Muscle of arm (tissue), 12 donors: ENCODE data around the gene DENND6B. TPM values are rescaled to one million over a fixed set of nuclear protein-coding genes. Genes with fewer than 3 reads are reported as not detected.

Experiments used
- polyA plus RNA-seq, 12 donors: library from polyadenylated mRNA; unstranded; fragments of 120-200 nt; gene quantifications; one replicate each; pipeline ENCODE4 v1.2.1, GENCODE V29; 2013; ENCODE audit not compliant: insufficient read length in 12 of 12

Gene DENND6B
- polyA plus RNA-seq, 12 donors: 4.0 to 11.9 (median 4.4) TPM; not detected in 2

Other genes with a start within 250 kb of the DENND6B start
- gene MLC1, start 241.6 kb downstream of the DENND6B start, polyA plus RNA-seq: 1 to 10 TPM in 4 of 12 donors, under 1 TPM in 6, not detected in 2; 0.59 to 3.3 (median 0.93) TPM
- under 1 TPM in 9 of 12 donors, not detected in 3; 0.10 to 0.73 (median 0.49) TPM for gene MOV10L1, start 237.0 kb downstream of the DENND6B start, polyA plus RNA-seq
- gene PANX2, start 156.3 kb downstream of the DENND6B start, polyA plus RNA-seq: under 1 TPM in 7 of 12 donors, not detected in 5; 0.05 to 0.43 (median 0.16) TPM
- 10 to 100 TPM in 11 of 12 donors, not detected in 1; 13.4 to 21.8 (median 15.0) TPM for gene TRABD, start 141.1 kb downstream of the DENND6B start, polyA plus RNA-seq
- 10 to 100 TPM in 7 of 12 donors, 1 to 10 TPM in 4, not detected in 1; 7.9 to 18.4 (median 10.6) TPM for gene SELENOO, start 126.0 kb downstream of the DENND6B start, polyA plus RNA-seq
- 10 to 100 TPM in 11 of 12 donors, not detected in 1; 18.2 to 36.0 (median 28.9) TPM for gene TUBGCP6, start 82.0 kb downstream of the DENND6B start, polyA plus RNA-seq
- 10 to 100 TPM in 11 of 12 donors, not detected in 1; 10.6 to 40.6 (median 13.2) TPM for gene HDAC10, start 75.7 kb downstream of the DENND6B start, polyA plus RNA-seq
- 100 to 1,000 TPM in 1 of 12 donors, 10 to 100 TPM in 10, 1 to 10 TPM in 1; 9.0 to 156 (median 18.0) TPM for gene MAPK12, start 65.3 kb downstream of the DENND6B start, polyA plus RNA-seq
- gene MAPK11, start 56.6 kb downstream of the DENND6B start, polyA plus RNA-seq: 1 to 10 TPM in 11 of 12 donors, not detected in 1; 4.4 to 7.4 (median 5.5) TPM
- gene PLXNB2, start 19.4 kb downstream of the DENND6B start, polyA plus RNA-seq: 100 to 1,000 TPM in 3 of 12 donors, 10 to 100 TPM in 8, not detected in 1; 67.3 to 124 (median 74.3) TPM
- gene PPP6R2, start 16.3 kb upstream of the DENND6B start, polyA plus RNA-seq: 10 to 100 TPM in 11 of 12 donors, not detected in 1; 23.5 to 43.1 (median 30.7) TPM
- 10 to 100 TPM in 11 of 12 donors, not detected in 1; 28.1 to 48.3 (median 35.0) TPM for gene SBF1, start 148.0 kb upstream of the DENND6B start, polyA plus RNA-seq
- 1 to 10 TPM in 1 of 12 donors, under 1 TPM in 9, not detected in 2; 0.16 to 1.6 (median 0.34) TPM for gene ADM2, start 154.5 kb upstream of the DENND6B start, polyA plus RNA-seq
- gene MIOX, start 159.8 kb upstream of the DENND6B start, polyA plus RNA-seq: under 1 TPM in 3 of 12 donors, not detected in 9; 0.16 to 0.20 (median 0.18) TPM
- gene LMF2, start 180.7 kb upstream of the DENND6B start, polyA plus RNA-seq: 10 to 100 TPM in 11 of 12 donors, not detected in 1; 26.3 to 67.1 (median 33.1) TPM
- gene NCAPH2, start 181.2 kb upstream of the DENND6B start, polyA plus RNA-seq: 10 to 100 TPM in 11 of 12 donors, not detected in 1; 22.0 to 33.1 (median 29.8) TPM
- 1 to 10 TPM in 7 of 12 donors, under 1 TPM in 1, not detected in 4; 0.28 to 4.3 (median 2.0) TPM for gene SCO2, start 198.6 kb upstream of the DENND6B start, polyA plus RNA-seq
- gene TYMP, start 203.0 kb upstream of the DENND6B start, polyA plus RNA-seq: 10 to 100 TPM in 1 of 12 donors, 1 to 10 TPM in 10, not detected in 1; 1.9 to 25.0 (median 2.9) TPM
- gene KLHDC7B, start 218.9 kb upstream of the DENND6B start, polyA plus RNA-seq: under 1 TPM in 2 of 12 donors, not detected in 10; 0.09 to 0.17 TPM
- not detected for gene SYCE3, start 235.9 kb upstream of the DENND6B start, polyA plus RNA-seq